ENCODE data around the gene AMZ1.

Gene AMZ1

DNA sequence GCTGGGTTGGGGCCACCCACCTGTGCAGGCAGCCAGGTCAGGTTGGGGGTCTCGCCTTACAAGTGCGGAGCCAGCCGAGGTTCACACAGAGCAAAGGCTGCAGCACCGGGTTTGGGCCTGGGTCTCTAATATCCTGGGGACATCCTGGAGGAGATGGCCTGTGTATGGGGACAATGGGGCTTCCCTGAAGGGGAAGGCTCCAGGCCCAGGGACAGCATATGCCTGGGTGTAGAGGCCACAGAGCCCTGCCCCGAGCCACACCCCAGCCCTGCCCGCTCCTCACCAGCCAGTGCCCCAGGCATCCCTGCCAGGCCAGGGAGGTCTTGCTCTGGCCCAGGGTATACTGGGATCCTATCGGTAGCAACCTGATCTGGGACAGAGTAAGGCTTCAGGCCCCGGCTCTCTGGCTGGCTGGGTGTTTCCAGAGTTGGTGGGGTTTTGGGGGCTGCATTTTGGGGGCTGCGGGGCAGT, 47.1 kb upstream of the AMZ1 start:
- TF ChIP-seq CTCF (IDR thresholded peaks at IDR 0.05): no peak
- H3K27me3 Mint-ChIP-seq (ENCODE audit: low read depth, poor library complexity): no peaks in the 10 kb centered on the region
- no peak for DNase-seq
- H3K4me3 Mint-ChIP-seq: no peak overlapping the region
- H3K36me3 Mint-ChIP-seq (ENCODE audit: low read depth): no peaks in the 10 kb centered on the region
- peaks cover 55% of the 10 kb centered on the region for H3K4me1 Mint-ChIP-seq
- peak overlapping the region; percentile 81 for H3K27ac Mint-ChIP-seq
- no peaks in the 10 kb centered on the region for H3K9me3 Mint-ChIP-seq

GRCh38 chr7:2641406-2642393, 46.3 kb upstream of the AMZ1 start:
- H3K9me3 Mint-ChIP-seq: no peaks in the 10 kb centered on the region
- peak overlapping the region; percentile 59 for H3K27ac Mint-ChIP-seq
- H3K4me1 Mint-ChIP-seq: peaks cover 47% of the 10 kb centered on the region
- DNase-seq: peak; percentile 67
- no peak overlapping the region for H3K4me3 Mint-ChIP-seq
- TF ChIP-seq CTCF (IDR thresholded peaks at IDR 0.05): no peak
- H3K27me3 Mint-ChIP-seq (ENCODE audit: low read depth, poor library complexity): no peaks in the 10 kb centered on the region
- H3K36me3 Mint-ChIP-seq (ENCODE audit: low read depth): no peaks in the 10 kb centered on the region

DNA sequence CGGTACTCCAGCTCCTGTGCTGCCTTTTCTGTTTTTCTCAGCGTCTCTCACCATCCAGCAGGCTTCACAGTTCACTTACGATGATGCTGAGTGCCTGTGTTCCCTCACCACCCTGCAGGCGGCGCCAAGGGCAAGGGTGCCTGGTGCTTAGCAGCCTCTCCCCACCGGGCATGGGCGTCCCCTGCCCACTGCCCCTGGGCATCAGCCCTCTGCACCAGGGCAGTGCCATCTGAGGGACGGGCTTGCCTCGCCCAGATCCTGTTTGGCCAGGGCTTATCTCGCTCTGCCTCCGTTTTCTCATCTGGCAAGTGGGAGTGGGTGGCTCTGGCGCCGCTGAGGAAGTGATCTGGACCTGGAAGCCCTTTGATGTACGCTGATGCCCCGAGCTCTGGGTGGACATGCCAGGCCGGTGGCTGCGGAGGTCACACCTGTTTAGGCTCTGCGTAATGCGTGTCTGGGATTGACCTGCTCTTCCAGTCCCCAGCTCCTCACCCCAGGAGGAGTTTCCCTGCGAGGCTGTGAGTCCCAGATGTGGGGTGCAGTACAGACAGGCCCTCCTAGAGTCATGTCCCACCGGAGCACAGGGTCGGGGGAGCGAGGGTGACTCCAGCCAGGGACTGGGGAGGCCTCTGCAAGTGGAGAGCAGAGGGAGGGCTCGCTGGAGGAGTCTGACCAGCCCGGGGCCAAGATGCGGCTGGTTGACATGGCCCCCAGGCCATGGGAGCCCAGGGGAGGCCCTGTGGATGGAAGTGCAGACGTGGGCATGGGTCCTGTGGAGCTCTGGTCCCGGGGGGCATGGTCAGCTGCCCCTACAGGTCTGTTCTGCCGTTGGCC, 44.4 kb upstream of the AMZ1 start:
- Mint-ChIP-seq H3K9me3 (no peaks in the 10 kb centered on the region), H3K27ac (no peak overlapping the region), H3K4me3 (no peak overlapping the region), H3K27me3 (ENCODE audit: low read depth, poor library complexity) (no peaks in the 10 kb centered on the region), H3K36me3 (ENCODE audit: low read depth) (no peaks in the 10 kb centered on the region), H3K4me1 (peaks cover 37% of the 10 kb centered on the region)
- no peak for DNase-seq
- no peak for TF ChIP-seq CTCF (IDR thresholded peaks at IDR 0.05)

DNA sequence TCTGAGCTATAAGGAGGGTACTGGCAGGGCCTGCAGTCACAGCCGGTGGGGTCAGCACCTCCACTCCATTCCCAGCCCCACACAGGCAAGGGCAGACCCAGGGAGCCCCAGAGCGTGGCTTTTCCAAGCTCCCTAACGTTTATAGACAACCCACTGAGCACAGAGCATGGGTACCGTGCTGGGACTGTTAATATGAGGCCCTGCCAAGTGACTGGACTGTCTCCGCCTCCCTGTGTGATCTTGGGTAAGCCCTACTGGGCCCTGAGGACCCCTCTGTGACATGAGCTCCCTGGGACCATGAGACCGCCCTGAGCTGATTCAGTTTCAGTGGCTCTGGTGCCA, 43.8 kb upstream of the AMZ1 start:
- TF ChIP-seq CTCF (IDR thresholded peaks at IDR 0.05): no peak
- H3K4me3 Mint-ChIP-seq: peak overlapping the region; percentile 40
- peaks cover 37% of the 10 kb centered on the region for H3K4me1 Mint-ChIP-seq
- no peaks in the 10 kb centered on the region for H3K27me3 Mint-ChIP-seq (ENCODE audit: low read depth, poor library complexity)
- H3K9me3 Mint-ChIP-seq: no peaks in the 10 kb centered on the region
- no peaks in the 10 kb centered on the region for H3K36me3 Mint-ChIP-seq (ENCODE audit: low read depth)
- no peak for DNase-seq
- H3K27ac Mint-ChIP-seq: peak overlapping the region; percentile 71

GRCh38 chr7:2644562-2645273, 43.3 kb upstream of the AMZ1 start:
- Mint-ChIP-seq H3K36me3 (ENCODE audit: low read depth) (no peaks in the 10 kb centered on the region), H3K4me3 (peak overlapping the region; percentile 40), H3K27ac (peak overlapping the region; percentile 71), H3K9me3 (no peaks in the 10 kb centered on the region), H3K4me1 (peaks cover 37% of the 10 kb centered on the region), H3K27me3 (ENCODE audit: low read depth, poor library complexity) (no peaks in the 10 kb centered on the region)
- TF ChIP-seq CTCF (IDR thresholded peaks at IDR 0.05): no peak
- DNase-seq: no peak

Data from nephron progenitor cell (in vitro differentiated cells).